Endothelial cell of umbilical vein (primary cell): ENCODE data around the gene PADI1. TPM values are rescaled to one million over a fixed set of nuclear protein-coding genes. Genes with fewer than 3 reads are reported as not detected.

Experiments used
- BruUV-seq: library from RNA; stranded (reverse); fragments of 400-500 nt; replicated peaks from 2 replicates; lab custom pipeline; 2021; lab: Mats Ljungman, UMichigan
- CTCF ChIA-PET: fragments of 300-600, 350-600 bp; sonication (Branson Sonifier 250); formaldehyde crosslinking; loops from one replicate; lab custom pipeline; 2021; ENCODE audit warnings: antibody characterized with exemption, inconsistent platforms; lab: Charles Lee
- POLR2A ChIA-PET: fragments of 300-600, 350-600 bp; sonication (Branson Sonifier 250); formaldehyde crosslinking; loops from one replicate; lab custom pipeline; 2021; ENCODE audit warnings: antibody characterized with exemption, inconsistent platforms; lab: Charles Lee
- DNase-seq: peaks from one replicate; pipeline ENCODE4 v3.0.0-alpha.2; 2011; ENCODE audit warnings: low read depth, low spot score
- FAIRE-seq: peaks from 2 replicates; lab custom pipeline; 2011; peaks lifted over from hg19 to GRCh38; lab: Jason Lieb, UNC
- H2AFZ ChIP-seq: 2 replicates; pipeline ENCODE4 v1.6.0; 2012; ENCODE audit warnings: low read depth, low read length, control low read depth, inconsistent platforms
- H3K27ac ChIP-seq: 2 replicates; pipeline ENCODE4 v1.5.1; 2011; ENCODE audit warnings: low read depth, mild to moderate bottlenecking, control low read depth, low read length, moderate library complexity; ENCODE audit not compliant: insufficient read depth
- H3K27me3 ChIP-seq, 2 experiments: 2 replicates each; pipeline versions ENCODE4 v1.6.0 to v1.6.1; 2011; ENCODE audit warnings: low read length in 2 of 2, mixed read lengths in 1 of 2; ENCODE audit not compliant: control insufficient read depth in 2 of 2, insufficient read depth in 2 of 2
- H3K36me3 ChIP-seq, 2 experiments: 2 replicates in 1 of 2; 3 replicates in 1 of 2; pipeline ENCODE4 v1.5.1; 2011; ENCODE audit warnings: low read length in 2 of 2, mild to moderate bottlenecking in 1 of 2, moderate library complexity in 1 of 2; ENCODE audit not compliant: control insufficient read depth in 2 of 2, insufficient read depth in 2 of 2; ENCODE audit errors: extremely low read depth in 1 of 2
- H3K4me1 ChIP-seq: 3 replicates; pipeline ENCODE4 v1.5.1; 2011; ENCODE audit warnings: mild to moderate bottlenecking, low read length; ENCODE audit not compliant: control insufficient read depth, insufficient read depth; ENCODE audit errors: extremely low read depth
- H3K4me2 ChIP-seq: 2 replicates; pipeline ENCODE4 v1.6.1; 2011; ENCODE audit warnings: low read length, control low read depth, mixed read lengths; ENCODE audit not compliant: insufficient read depth
- H3K4me3 ChIP-seq, 3 experiments: fragments of 200-600 bp in 1 of 3; sonication (generic), shearing (Covaris generic) in 1 of 3; replicated peaks in 1 of 3; 2 replicates each; pipeline ENCODE4 v1.5.1; 2011 to 2016; ENCODE audit warnings: control low read depth in 3 of 3, low read length in 3 of 3, mild to moderate bottlenecking in 2 of 3, inconsistent platforms in 1 of 3, low read depth in 1 of 3, moderate library complexity in 1 of 3; ENCODE audit not compliant: insufficient read depth in 1 of 3
- H3K79me2 ChIP-seq: 2 replicates; pipeline ENCODE4 v1.6.0; 2012; ENCODE audit warnings: low read length, inconsistent platforms; ENCODE audit not compliant: control insufficient read depth, insufficient read depth
- H3K9ac ChIP-seq: replicated peaks from 2 replicates; pipeline ENCODE3; 2011; ENCODE audit warnings: low read length, control low read depth; ENCODE audit not compliant: insufficient read depth; ENCODE audit errors: extremely low read depth
- H3K9me1 ChIP-seq: replicated peaks from 3 replicates; pipeline ENCODE4 v1.6.0; 2011; ENCODE audit warnings: mild to moderate bottlenecking, low read length; ENCODE audit not compliant: control insufficient read depth, insufficient read depth; ENCODE audit errors: extremely low read depth
- H3K9me3 ChIP-seq: replicated peaks from 2 replicates; pipeline ENCODE4 v1.5.1; 2012; ENCODE audit warnings: low read length, inconsistent platforms; ENCODE audit not compliant: control insufficient read depth, insufficient read depth
- H4K20me1 ChIP-seq: replicated peaks from 2 replicates; pipeline ENCODE3; 2011; ENCODE audit warnings: mild to moderate bottlenecking, low read length; ENCODE audit not compliant: control insufficient read depth, insufficient read depth; ENCODE audit errors: extremely low read depth
- CTCF ChIP-seq, 2 donors: IDR thresholded peaks; 1 replicate in 1 of 2; 2 replicates in 1 of 2; pipeline ENCODE4 v1.5.1; 2011; ENCODE audit warnings: low read length in 2 of 2, mild to moderate bottlenecking in 2 of 2, moderate library complexity in 2 of 2, control low read depth in 1 of 2, inconsistent platforms in 1 of 2, low read depth in 1 of 2; ENCODE audit not compliant: insufficient read depth in 1 of 2; ENCODE audit errors: extremely low read depth in 1 of 2
- EZH2 ChIP-seq: IDR thresholded peaks from 2 replicates; pipeline ENCODE4 v1.6.1; 2012; ENCODE audit warnings: borderline replicate concordance, low read depth, mild to moderate bottlenecking, moderate library complexity, low read length, inconsistent platforms; ENCODE audit not compliant: severe bottlenecking
- FOS ChIP-seq: IDR thresholded peaks from 2 replicates; pipeline ENCODE4 v1.6.1; 2011; ENCODE audit warnings: mild to moderate bottlenecking, low read length, moderate library complexity, borderline replicate concordance; ENCODE audit not compliant: insufficient read depth
- GATA2 ChIP-seq: IDR thresholded peaks from 2 replicates; pipeline ENCODE4 v1.7.0; 2011; ENCODE audit warnings: low read depth, mild to moderate bottlenecking, moderate library complexity, mixed read lengths, low read length; ENCODE audit not compliant: insufficient read length, insufficient read depth
- JUN ChIP-seq: IDR thresholded peaks from 2 replicates; pipeline ENCODE4 v1.6.1; 2011; ENCODE audit warnings: borderline replicate concordance, low read depth; ENCODE audit not compliant: insufficient read length, insufficient read depth
- MAX ChIP-seq: IDR thresholded peaks from 2 replicates; pipeline ENCODE4 v1.6.1; 2011; ENCODE audit not compliant: insufficient read depth, insufficient read length
- MYC ChIP-seq: IDR thresholded peaks from one replicate; pipeline ENCODE4 v1.6.1; 2011; ENCODE audit warnings: mild to moderate bottlenecking, low read depth, low read length
- POLR2A ChIP-seq: IDR thresholded peaks from 2 replicates; pipeline ENCODE4 v1.6.1; 2012; ENCODE audit warnings: low read depth, mild to moderate bottlenecking, control low read depth, low read length
- POLR2AphosphoS5 ChIP-seq: IDR thresholded peaks from 2 replicates; pipeline ENCODE4 v1.6.1; 2012; ENCODE audit warnings: low read depth, mild to moderate bottlenecking, control low read depth, low read length, moderate library complexity; ENCODE audit not compliant: insufficient read depth
- dilution Hi-C: fragments of 300-500 bp; cut with MboI; formaldehyde crosslinking; loops from one replicate; pipeline ENCODE4 v1.15.0; 2019; ENCODE audit warnings: low sequenced_read_pairs; ENCODE audit not compliant: extremely low pct_ligation_motif_present
- intact Hi-C: fragments of 100-400 bp; cut with micrococcal nuclease; formaldehyde crosslinking; loops from one replicate; pipeline ENCODE4 v1.10.0; 2022
- polyA plus RNA-seq, 4 experiments: library from polyadenylated mRNA; depleted of rRNA in 3 of 4; stranded (reverse) in 3 of 4; unstranded in 1 of 4; fragments of >200 nt; gene quantifications; 2 replicates each; pipeline versions ENCODE4 v1.2.1 to v1.2.3, GENCODE V29; 2011 to 2012; ENCODE audit warnings: missing spikeins in 1 of 4
- total RNA-seq: library from RNA; stranded (reverse); gene quantifications from 2 replicates; pipeline ENCODE4 v1.2.3, GENCODE V29; 2021

Gene PADI1
- total and polyA plus RNA-seq, 2 donors (not counting 3 experiments of a cell fraction or from before 2014, with no cell fraction given): 0.01 TPM; not detected in 1

GRCh38 chr1:17211377-17211776 lies 6.4 kb downstream of the PADI1 start:
- FAIRE-seq (no peak), DNase-seq (no peak)
- no peak for TF ChIP-seq FOS
- TF ChIP-seq JUN: no peak
- TF ChIP-seq MYC: no peak
- TF ChIP-seq MAX: no peak
- no peak for TF ChIP-seq POLR2AphosphoS5
- TF ChIP-seq GATA2: no peak
- TF ChIP-seq POLR2A: no peak
- TF ChIP-seq CTCF (IDR thresholded peaks at IDR 0.05; ENCODE audit: extremely low read depth in 1 of 2, insufficient read depth in 1 of 2, low read depth in 1 of 2, low read length in 2 of 2): no peak
- no peak for TF ChIP-seq EZH2
- dilution Hi-C loops: no loop called here
- H3K9ac ChIP-seq: no peak overlapping the region
- intact Hi-C loops: no loop called here
- no peaks in the 10 kb centered on the region for H3K9me3 ChIP-seq
- no peaks in the 10 kb centered on the region for H3K9me1 ChIP-seq
- CTCF ChIA-PET: interaction anchor here (1.1 kb wide), 1 partner anchor 14 kb away, joined by 4 read pairs; no protein-coding TSS in a partner anchor
- no TSS peak for BruUV-seq
- no peak overlapping the region for H3K4me3 ChIP-seq
- POLR2A ChIA-PET: no interaction called here
- no peak overlapping the region for H3K4me2 ChIP-seq
- H3K27ac ChIP-seq: no peak overlapping the region
- H3K79me2 ChIP-seq: no peaks in the 10 kb centered on the region
- no peaks in the 10 kb centered on the region for H3K27me3 ChIP-seq
- H4K20me1 ChIP-seq: no peaks in the 10 kb centered on the region
- H2AFZ ChIP-seq: no peak overlapping the region
- H3K36me3 ChIP-seq: no peaks in the 10 kb centered on the region
- H3K4me1 ChIP-seq: no peaks in the 10 kb centered on the region
